Fibroblast of villous mesenchyme (primary cell): Measurements from ENCODE around the gene TTC39B. TPM values are rescaled to one million over a fixed set of nuclear protein-coding genes. Genes with fewer than 3 reads are reported as not detected.
A peak's percentile ranks its signal among the peaks of the same experiment; 100 is the strongest.

Experiments used
- DNase-seq: peaks from one replicate; pipeline ENCODE4 v3.0.0-alpha.2; 2010; ENCODE audit warnings: low read depth
- H3K4me3 ChIP-seq: 2 replicates; pipeline ENCODE4 v1.5.1; 2011; ENCODE audit warnings: low read depth, mild to moderate bottlenecking, low read length
- total RNA-seq: library from RNA; depleted of rRNA; stranded (reverse); fragments of >200 nt; gene quantifications from 2 replicates; pipeline ENCODE4 v1.2.3, GENCODE V29; 2012
- TF ChIP-seq, protein P1 (sequence below): IDR thresholded peaks from 2 replicates; pipeline ENCODE4 v1.5.1; 2012; ENCODE audit warnings: low read depth, mild to moderate bottlenecking, low read length; ENCODE audit not compliant: insufficient read depth

The TTC39B gene
- total RNA-seq, 1 donor = 16.0 TPM

DNA sequence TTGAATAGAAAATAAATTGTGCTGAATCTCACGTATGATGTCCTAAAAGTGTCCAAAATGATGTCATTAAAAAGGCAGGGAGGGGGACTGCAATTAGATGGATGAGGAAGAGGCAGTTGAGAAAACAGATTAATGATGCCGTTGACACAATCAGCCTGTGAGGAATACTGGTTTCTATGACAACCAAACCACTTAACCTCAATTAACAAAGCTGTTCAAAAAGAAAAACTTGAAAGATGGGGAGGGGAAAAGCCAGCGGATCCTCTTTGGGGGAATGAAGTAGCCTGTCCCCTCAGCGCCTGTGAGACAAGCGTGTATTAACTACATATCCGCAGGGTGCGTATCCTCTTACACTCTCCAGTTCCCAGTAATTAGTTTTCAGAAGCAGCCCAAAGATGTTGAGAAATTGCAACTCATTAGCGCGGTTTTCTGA is 160.7 kb downstream of the TTC39B start:
- no peak for DNase-seq
- no peak overlapping the region for H3K4me3 ChIP-seq
- TF ChIP-seq, protein P1, sequence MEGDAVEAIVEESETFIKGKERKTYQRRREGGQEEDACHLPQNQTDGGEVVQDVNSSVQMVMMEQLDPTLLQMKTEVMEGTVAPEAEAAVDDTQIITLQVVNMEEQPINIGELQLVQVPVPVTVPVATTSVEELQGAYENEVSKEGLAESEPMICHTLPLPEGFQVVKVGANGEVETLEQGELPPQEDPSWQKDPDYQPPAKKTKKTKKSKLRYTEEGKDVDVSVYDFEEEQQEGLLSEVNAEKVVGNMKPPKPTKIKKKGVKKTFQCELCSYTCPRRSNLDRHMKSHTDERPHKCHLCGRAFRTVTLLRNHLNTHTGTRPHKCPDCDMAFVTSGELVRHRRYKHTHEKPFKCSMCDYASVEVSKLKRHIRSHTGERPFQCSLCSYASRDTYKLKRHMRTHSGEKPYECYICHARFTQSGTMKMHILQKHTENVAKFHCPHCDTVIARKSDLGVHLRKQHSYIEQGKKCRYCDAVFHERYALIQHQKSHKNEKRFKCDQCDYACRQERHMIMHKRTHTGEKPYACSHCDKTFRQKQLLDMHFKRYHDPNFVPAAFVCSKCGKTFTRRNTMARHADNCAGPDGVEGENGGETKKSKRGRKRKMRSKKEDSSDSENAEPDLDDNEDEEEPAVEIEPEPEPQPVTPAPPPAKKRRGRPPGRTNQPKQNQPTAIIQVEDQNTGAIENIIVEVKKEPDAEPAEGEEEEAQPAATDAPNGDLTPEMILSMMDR = no peak

DNA sequence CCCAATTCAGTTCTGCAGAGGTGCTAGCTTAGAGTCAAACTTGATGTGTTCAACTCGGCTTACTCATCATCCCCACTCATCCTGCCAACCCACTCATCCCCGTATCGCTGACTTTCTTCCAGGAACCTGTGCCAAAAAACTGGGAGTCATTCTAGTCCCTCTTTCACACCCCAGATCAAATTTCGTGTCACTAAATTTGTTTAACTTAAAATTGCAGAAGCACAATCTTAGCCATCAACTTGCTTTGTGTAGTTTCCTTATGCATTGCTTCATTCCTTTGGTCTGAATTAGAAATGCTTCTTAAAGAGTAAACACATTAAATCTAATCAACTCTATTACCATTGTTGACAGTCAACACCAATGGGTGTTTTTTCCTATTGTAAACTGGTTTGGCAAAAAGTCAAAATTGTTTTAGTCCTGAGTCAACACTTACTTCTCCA is 162.4 kb downstream of the TTC39B start:
- no peak overlapping the region for H3K4me3 ChIP-seq
- TF ChIP-seq, protein P1 = no peak
- peak; percentile 44 for DNase-seq

DNA sequence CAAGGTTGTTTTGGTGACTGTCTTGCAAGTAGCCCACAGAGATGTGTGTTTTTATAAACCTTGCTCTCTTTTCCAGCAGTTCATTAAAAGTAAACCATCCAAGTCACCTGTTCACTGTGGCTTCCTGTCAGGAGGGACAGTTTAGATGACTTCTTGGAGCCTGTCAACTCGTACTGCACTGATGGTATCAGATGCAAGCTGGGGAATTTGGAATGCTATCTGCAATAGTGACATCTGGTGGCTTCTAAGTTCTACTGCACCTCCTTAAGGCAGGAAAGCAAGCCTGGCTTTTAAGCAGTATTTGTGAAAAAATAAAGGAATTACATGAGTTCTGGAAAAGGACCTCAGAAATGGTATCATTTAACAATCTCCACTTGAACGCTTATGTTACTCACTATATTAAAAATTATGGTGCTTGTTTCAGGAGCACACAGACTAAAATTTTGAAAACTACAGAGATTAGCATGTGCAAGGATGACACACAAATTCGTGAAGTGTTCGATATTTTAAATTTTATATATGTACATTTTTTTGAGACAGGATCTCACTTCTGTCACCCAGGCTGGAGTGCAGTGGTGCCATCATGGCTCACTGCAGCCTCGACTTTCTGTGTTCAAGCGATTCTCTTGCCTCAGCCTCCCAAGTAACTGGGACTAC is 164.0 kb downstream of the TTC39B start:
- no peak overlapping the region for H3K4me3 ChIP-seq
- DNase-seq = peak; percentile 67
- TF ChIP-seq, protein P1 = peak; percentile 88

GRCh38 chr9:15140051-15140450 is 167.0 kb downstream of the TTC39B start:
- TF ChIP-seq, protein P1 = no peak
- no peak overlapping the region for H3K4me3 ChIP-seq
- DNase-seq = no peak

DNA sequence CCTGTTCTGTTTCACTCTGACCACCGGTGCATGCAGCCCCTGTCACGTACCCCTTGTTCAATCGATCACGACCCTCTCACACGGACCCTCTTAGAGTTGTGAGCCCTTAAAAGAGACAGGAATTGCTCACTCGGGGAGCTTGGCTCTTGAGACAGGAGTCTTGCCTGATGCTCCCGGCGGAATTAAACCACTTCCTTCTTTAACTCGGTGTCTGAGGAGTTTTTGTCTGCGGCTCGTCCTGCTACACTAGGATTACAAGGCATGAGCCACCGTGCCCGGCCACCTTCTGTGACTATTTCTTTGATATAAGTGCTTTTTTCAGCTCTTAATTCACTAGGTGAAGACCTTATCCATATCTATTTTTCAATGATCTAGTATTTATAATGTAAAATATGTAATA is 167.5 kb downstream of the TTC39B start:
- no peak for DNase-seq
- TF ChIP-seq, protein P1 = no peak
- no peak overlapping the region for H3K4me3 ChIP-seq

DNA sequence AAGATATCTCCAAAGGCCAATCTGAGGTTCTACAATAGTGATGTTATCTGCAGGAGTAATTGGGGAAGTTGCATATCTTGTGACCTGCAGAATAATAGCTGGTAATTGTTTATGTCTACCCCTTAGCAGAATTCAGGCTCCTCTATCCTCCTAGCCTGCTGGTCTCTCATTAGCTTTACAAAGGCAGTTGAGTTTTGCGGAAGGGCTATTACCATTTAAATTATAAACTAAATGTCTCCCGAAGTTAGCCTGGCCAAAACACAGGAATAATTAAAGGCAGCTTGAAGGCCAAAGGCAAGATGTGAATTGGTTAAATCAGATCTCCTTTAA is 168.7 kb downstream of the TTC39B start:
- DNase-seq = no peak
- no peak overlapping the region for H3K4me3 ChIP-seq
- TF ChIP-seq, protein P1 = no peak
